ENCODE results near the gene SPACA4. TPM values are rescaled to one million over a fixed set of nuclear protein-coding genes. Genes with fewer than 3 reads are reported as not detected.

SPACA4 gene
- total RNA-seq, 1 experiment from 2014 or later = not detected

DNA sequence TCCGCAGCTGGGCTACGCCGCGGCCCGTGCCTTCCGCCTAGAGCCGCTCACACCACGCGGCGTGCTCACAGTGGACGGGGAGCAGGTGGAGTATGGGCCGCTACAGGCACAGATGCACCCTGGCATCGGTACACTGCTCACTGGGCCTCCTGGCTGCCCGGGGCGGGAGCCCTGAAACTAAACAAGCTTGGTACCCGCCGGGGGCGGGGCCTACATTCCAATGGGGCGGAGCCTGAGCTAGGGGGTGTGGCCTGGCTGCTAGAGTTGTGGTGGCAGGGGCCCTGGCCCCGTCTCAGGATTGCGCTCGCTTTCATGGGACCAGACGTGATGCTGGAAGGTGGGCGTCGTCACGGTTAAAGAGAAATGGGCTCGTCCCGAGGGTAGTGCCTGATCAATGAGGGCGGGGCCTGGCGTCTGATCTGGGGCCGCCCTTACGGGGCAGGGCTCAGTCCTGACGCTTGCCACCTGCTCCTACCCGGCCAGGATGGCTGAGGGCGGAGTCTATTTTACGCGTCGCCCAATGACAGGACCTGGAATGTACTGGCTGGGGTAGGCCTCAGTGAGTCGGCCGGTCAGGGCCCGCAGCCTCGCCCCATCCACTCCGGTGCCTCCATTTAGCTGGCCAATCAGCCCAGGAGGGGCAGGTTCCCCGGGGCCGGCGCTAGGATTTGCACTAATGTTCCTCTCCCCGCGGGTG lies 23.2 kb downstream of the SPACA4 start:
- ChIA-PET POLR2A (interaction anchor here (0.9 kb wide), 1 partner anchor 10 kb away, joined by 3 read pairs; no protein-coding TSS in a partner anchor), CTCF (no interaction called here)
- H3K9me3 ChIP-seq (ENCODE audit: control insufficient read depth, insufficient read depth, low read depth, low read length) = no peaks in the 10 kb centered on the region
- intact Hi-C loops (cut with micrococcal nuclease; ENCODE audit: unreplicated experiment) = no loop called here
- no TSS peak for BruUV-seq (replicated peaks)
- in situ Hi-C loops (cut with HindIII; ENCODE audit: low pct_unique_long_range_greater_than_20kb, low sequenced_read_pairs) = no loop called here
- H3K4me3 ChIP-seq (ENCODE audit: low read depth in 2 of 2, low read length in 2 of 2) = no peak overlapping the region
- H3K4me1 ChIP-seq (ENCODE audit: control insufficient read depth, insufficient read depth, low read length) = peaks cover 18% of the 10 kb centered on the region
- TF ChIP-seq, protein P1, sequence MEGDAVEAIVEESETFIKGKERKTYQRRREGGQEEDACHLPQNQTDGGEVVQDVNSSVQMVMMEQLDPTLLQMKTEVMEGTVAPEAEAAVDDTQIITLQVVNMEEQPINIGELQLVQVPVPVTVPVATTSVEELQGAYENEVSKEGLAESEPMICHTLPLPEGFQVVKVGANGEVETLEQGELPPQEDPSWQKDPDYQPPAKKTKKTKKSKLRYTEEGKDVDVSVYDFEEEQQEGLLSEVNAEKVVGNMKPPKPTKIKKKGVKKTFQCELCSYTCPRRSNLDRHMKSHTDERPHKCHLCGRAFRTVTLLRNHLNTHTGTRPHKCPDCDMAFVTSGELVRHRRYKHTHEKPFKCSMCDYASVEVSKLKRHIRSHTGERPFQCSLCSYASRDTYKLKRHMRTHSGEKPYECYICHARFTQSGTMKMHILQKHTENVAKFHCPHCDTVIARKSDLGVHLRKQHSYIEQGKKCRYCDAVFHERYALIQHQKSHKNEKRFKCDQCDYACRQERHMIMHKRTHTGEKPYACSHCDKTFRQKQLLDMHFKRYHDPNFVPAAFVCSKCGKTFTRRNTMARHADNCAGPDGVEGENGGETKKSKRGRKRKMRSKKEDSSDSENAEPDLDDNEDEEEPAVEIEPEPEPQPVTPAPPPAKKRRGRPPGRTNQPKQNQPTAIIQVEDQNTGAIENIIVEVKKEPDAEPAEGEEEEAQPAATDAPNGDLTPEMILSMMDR (IDR thresholded peaks at IDR 0.05) = no peak
- TF ChIP-seq, protein P2, sequence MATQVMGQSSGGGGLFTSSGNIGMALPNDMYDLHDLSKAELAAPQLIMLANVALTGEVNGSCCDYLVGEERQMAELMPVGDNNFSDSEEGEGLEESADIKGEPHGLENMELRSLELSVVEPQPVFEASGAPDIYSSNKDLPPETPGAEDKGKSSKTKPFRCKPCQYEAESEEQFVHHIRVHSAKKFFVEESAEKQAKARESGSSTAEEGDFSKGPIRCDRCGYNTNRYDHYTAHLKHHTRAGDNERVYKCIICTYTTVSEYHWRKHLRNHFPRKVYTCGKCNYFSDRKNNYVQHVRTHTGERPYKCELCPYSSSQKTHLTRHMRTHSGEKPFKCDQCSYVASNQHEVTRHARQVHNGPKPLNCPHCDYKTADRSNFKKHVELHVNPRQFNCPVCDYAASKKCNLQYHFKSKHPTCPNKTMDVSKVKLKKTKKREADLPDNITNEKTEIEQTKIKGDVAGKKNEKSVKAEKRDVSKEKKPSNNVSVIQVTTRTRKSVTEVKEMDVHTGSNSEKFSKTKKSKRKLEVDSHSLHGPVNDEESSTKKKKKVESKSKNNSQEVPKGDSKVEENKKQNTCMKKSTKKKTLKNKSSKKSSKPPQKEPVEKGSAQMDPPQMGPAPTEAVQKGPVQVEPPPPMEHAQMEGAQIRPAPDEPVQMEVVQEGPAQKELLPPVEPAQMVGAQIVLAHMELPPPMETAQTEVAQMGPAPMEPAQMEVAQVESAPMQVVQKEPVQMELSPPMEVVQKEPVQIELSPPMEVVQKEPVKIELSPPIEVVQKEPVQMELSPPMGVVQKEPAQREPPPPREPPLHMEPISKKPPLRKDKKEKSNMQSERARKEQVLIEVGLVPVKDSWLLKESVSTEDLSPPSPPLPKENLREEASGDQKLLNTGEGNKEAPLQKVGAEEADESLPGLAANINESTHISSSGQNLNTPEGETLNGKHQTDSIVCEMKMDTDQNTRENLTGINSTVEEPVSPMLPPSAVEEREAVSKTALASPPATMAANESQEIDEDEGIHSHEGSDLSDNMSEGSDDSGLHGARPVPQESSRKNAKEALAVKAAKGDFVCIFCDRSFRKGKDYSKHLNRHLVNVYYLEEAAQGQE (IDR thresholded peaks at IDR 0.05; ENCODE audit: insufficient read depth in 1 of 2, low read depth in 2 of 2, low read length in 1 of 2) = no peak
- peak; percentile 32; the same call in 1 of the 2 replicates for TF ChIP-seq POLR2AphosphoS5 (IDR thresholded peaks at IDR 0.05; ENCODE audit: low read depth, low read length)
- TF ChIP-seq SIN3A (IDR thresholded peaks at IDR 0.05; ENCODE audit: borderline replicate concordance, insufficient read depth, low read depth, low read length) = no peak
- H3K27ac ChIP-seq (ENCODE audit: low read length) = no peak overlapping the region
- DNase-seq (ENCODE audit: low read depth, low spot score) = no peak
- no peaks in the 10 kb centered on the region for H3K36me3 ChIP-seq (ENCODE audit: control insufficient read depth, insufficient read depth, low read length)
- no peaks in the 10 kb centered on the region for H3K27me3 ChIP-seq (ENCODE audit: control insufficient read depth, insufficient read depth, low read length)
- ATAC-seq = peak; percentile 31

DNA sequence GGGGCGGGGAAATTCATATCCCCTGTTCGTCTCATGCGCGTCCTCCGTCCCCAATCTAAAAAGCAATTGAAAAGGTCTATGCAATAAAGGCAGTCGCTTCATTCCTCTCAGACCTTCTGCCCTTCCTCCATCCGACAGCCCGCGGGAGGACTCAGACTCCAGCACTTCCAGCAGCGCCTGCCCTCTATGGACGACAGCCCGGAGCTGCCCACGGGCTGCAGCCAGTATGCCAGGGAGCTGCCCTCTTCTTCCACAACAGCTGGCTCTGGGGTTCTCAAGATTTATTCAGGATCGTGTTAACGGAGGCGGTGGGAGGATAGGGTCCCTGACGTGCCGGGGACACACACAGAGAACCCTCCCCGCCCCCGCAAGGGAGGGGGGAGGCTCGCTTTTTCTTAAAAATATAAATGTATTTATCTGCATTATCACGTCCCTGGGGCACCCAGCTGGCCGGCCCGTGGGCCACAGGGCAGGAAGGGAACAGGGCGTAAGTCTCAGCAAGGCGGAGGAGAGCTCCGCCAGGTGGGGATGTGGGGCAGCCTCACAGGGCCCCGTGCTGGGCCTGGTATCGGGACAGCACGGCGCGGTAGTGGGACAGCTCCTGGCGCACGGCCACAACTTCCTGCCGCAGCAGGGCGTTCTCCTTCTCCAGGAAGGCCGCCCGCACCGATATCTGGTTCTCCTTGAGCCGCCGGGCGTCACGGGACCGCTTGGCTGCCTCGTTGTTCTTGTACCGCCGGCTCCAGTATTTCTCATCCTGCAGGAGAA lies 23.9 kb downstream of the SPACA4 start:
- intact Hi-C loops (cut with micrococcal nuclease; ENCODE audit: unreplicated experiment) = no loop called here
- CTCF ChIA-PET = no interaction called here
- Histone ChIP-seq H3K4me3 (ENCODE audit: low read depth in 2 of 2, low read length in 2 of 2) (no peak overlapping the region), H3K27me3 (ENCODE audit: control insufficient read depth, insufficient read depth, low read length) (no peaks in the 10 kb centered on the region), H3K9me3 (ENCODE audit: control insufficient read depth, insufficient read depth, low read depth, low read length) (no peaks in the 10 kb centered on the region), H3K27ac (ENCODE audit: low read length) (no peak overlapping the region), H3K36me3 (ENCODE audit: control insufficient read depth, insufficient read depth, low read length) (no peaks in the 10 kb centered on the region), H3K4me1 (ENCODE audit: control insufficient read depth, insufficient read depth, low read length) (peaks cover 23% of the 10 kb centered on the region)
- in situ Hi-C loops (cut with HindIII; ENCODE audit: low pct_unique_long_range_greater_than_20kb, low sequenced_read_pairs) = no loop called here
- POLR2A ChIA-PET = no interaction called here
- no peak for ATAC-seq
- BruUV-seq (replicated peaks) = no TSS peak
- TF ChIP-seq POLR2AphosphoS5 (IDR thresholded peaks at IDR 0.05; ENCODE audit: low read depth, low read length) = no peak
- TF ChIP-seq, protein P2 (IDR thresholded peaks at IDR 0.05; ENCODE audit: insufficient read depth in 1 of 2, low read depth in 2 of 2, low read length in 1 of 2) = no peak
- no peak for TF ChIP-seq SIN3A (IDR thresholded peaks at IDR 0.05; ENCODE audit: borderline replicate concordance, insufficient read depth, low read depth, low read length)
- TF ChIP-seq TCF7L2 (IDR thresholded peaks at IDR 0.05; ENCODE audit: low read depth, low read length) = no peak
- TF ChIP-seq, protein P1 (IDR thresholded peaks at IDR 0.05) = no peak
- DNase-seq (ENCODE audit: low read depth, low spot score) = no peak
